GM20000 (cell line): Measurements from ENCODE around the gene PLTP.

Source experiments
- DNase-seq: peaks from one replicate; pipeline ENCODE4 v3.0.0; 2012; ENCODE audit warnings: low spot score
- CTCF ChIP-seq: IDR thresholded peaks from 2 replicates; pipeline ENCODE4 v1.5.1; 2012; ENCODE audit warnings: mild to moderate bottlenecking, control low read depth; ENCODE audit errors: extremely low read depth, missing control alignments

Gene PLTP

GRCh38 chr20:45940469-45940868 is 28.5 kb upstream of the PLTP start:
- DNase-seq = no peak
- TF ChIP-seq CTCF = no peak

- DNase-seq = no peak
- TF ChIP-seq CTCF = no peak
Measured at GRCh38 chr20:45940053-45940452, 28.1 kb upstream of the PLTP start.

GRCh38 chr20:45938727-45939438 is 26.9 kb upstream of the PLTP start:
- peak; percentile 4 for DNase-seq
- no peak for TF ChIP-seq CTCF

- TF ChIP-seq CTCF = no peak
- peak; percentile 6 for DNase-seq
Measured at GRCh38 chr20:45937765-45938164, 25.8 kb upstream of the PLTP start.

- DNase-seq = no peak
Measured at GRCh38 chr20:45935416-45936046, 23.6 kb upstream of the PLTP start.

GRCh38 chr20:45934586-45935415 is 22.8 kb upstream of the PLTP start, which contains the start of gene PCIF1:
Gene PCIF1 (plus strand): TSS chr20:45934683. CDS start chr20:45939000, 4,317 bp downstream.
- TF ChIP-seq CTCF = no peak

More at GRCh38 chr20:45935416-45936046, 23.6 kb upstream of the PLTP start:
- TF ChIP-seq CTCF = no peak

More at GRCh38 chr20:45934586-45935415, 22.8 kb upstream of the PLTP start, which contains the start of gene PCIF1:
- peak; percentile 100 for DNase-seq
